Parathyroid adenoma (tissue), 2 donors: Measurements from ENCODE around the gene SCAMP3.

ENCODE experiments used
- H2AFZ ChIP-seq: fragments of 300-600 bp; sonication (generic); one replicate; pipeline ENCODE4 v1.7.0; 2017; ENCODE audit warnings: antibody characterized with exemption, mild to moderate bottlenecking
- H3K27ac ChIP-seq: fragments of 300-600 bp; sonication (generic); one replicate; pipeline ENCODE4 v1.7.0; 2017
- H3K27me3 ChIP-seq: fragments of 300-600 bp; sonication (generic); one replicate; pipeline ENCODE4 v1.7.0; 2017; ENCODE audit warnings: low read length; ENCODE audit not compliant: control insufficient read depth, insufficient read depth
- H3K36me3 ChIP-seq: fragments of 300-600 bp; sonication (generic); one replicate; pipeline ENCODE4 v1.7.0; 2017; ENCODE audit warnings: low read length; ENCODE audit not compliant: control insufficient read depth, insufficient read depth
- H3K4me1 ChIP-seq: fragments of 300-600 bp; sonication (generic); one replicate; pipeline ENCODE4 v1.7.0; 2017; ENCODE audit warnings: control low read depth
- H3K4me2 ChIP-seq: fragments of 300-600 bp; sonication (generic); one replicate; pipeline ENCODE4 v1.7.0; 2017; ENCODE audit warnings: low read length
- H3K4me3 ChIP-seq: fragments of 300-600 bp; sonication (generic); one replicate; pipeline ENCODE4 v1.7.0; 2017; ENCODE audit warnings: low read depth, low read length
- H3K79me2 ChIP-seq: fragments of 300-600 bp; sonication (generic); one replicate; pipeline ENCODE4 v1.7.0; 2017; ENCODE audit warnings: control low read depth
- H3K9ac ChIP-seq: fragments of 300-600 bp; sonication (generic); one replicate; pipeline ENCODE4 v1.7.0; 2017; ENCODE audit warnings: mild to moderate bottlenecking
- H3K9me3 ChIP-seq: fragments of 300-600 bp; sonication (generic); one replicate; pipeline ENCODE4 v1.7.0; 2017; ENCODE audit warnings: low read length; ENCODE audit not compliant: control insufficient read depth
- CTCF ChIP-seq: fragments of 300-600 bp; sonication (generic); IDR thresholded peaks from one replicate; pipeline ENCODE4 v1.7.0; 2017; ENCODE audit warnings: antibody characterized with exemption, mild to moderate bottlenecking
- donor health status: primary hyperparathyroidism.

SCAMP3 gene

DNA sequence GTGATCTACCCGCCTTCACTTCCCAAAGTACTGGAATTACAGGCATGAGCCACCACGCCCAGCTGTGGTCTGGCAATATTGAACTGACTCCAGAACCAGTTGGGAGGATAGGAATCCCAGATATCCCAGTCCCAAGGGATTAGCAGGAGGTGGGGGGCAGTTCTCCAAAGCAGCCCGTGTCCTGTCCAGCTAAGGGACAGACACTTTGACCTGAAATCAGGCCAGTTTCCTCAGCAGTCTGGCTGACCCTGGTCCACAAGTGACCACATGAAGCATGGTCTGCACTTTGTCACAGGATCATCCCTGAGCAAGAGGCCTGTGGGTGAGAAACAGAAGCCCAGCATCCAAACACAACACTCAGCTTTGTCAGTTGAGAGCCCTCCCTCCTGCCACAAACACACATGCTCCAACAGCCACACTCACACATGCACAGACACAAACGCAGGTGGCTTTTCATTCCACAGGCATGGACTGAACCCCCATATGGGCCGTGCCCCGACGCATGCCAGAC, 43.8 kb upstream of the SCAMP3 start:
- Histone ChIP-seq H3K4me1 (peaks cover 4% of the 10 kb centered on the region), H3K9me3 (no peaks in the 10 kb centered on the region), H2AFZ (no peak overlapping the region), H3K79me2 (peaks cover 3% of the 10 kb centered on the region), H3K27ac (no peak overlapping the region), H3K9ac (no peak overlapping the region), H3K4me3 (no peak overlapping the region), H3K36me3 (no peaks in the 10 kb centered on the region), H3K4me2 (no peak overlapping the region), H3K27me3 (no peaks in the 10 kb centered on the region)
- no peak for TF ChIP-seq CTCF

DNA sequence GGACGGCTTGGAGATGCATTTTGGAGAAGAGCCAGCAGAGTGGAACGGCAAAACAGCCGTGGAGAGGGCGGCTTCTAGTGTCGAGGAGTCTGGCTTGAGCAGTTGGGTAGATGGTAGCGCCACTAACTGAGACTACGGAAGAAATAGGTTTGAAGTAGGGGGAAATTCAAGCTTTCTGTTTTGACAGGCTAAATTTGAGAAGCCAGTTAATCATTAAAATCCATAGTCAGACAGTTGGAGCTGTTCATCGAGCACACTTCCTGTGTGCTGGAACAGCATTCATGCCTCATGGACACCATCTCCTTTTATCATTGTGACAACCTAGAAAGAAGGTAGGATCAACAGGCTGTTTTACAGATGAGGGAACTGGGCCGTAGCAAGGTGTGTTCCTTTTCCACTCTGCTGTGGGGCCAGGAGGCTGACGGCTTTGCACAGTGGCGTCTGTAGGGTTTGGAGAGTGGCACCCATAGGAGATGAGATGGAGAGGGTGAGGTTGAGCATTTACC, 42.5 kb upstream of the SCAMP3 start:
- Histone ChIP-seq H3K79me2 (peaks cover under 1% of the 10 kb centered on the region), H3K9me3 (no peaks in the 10 kb centered on the region), H3K4me3 (no peak overlapping the region), H3K36me3 (no peaks in the 10 kb centered on the region), H3K9ac (no peak overlapping the region), H2AFZ (no peak overlapping the region), H3K27me3 (no peaks in the 10 kb centered on the region), H3K27ac (no peak overlapping the region), H3K4me2 (no peak overlapping the region), H3K4me1 (peaks cover 3% of the 10 kb centered on the region)
- TF ChIP-seq CTCF: no peak

DNA sequence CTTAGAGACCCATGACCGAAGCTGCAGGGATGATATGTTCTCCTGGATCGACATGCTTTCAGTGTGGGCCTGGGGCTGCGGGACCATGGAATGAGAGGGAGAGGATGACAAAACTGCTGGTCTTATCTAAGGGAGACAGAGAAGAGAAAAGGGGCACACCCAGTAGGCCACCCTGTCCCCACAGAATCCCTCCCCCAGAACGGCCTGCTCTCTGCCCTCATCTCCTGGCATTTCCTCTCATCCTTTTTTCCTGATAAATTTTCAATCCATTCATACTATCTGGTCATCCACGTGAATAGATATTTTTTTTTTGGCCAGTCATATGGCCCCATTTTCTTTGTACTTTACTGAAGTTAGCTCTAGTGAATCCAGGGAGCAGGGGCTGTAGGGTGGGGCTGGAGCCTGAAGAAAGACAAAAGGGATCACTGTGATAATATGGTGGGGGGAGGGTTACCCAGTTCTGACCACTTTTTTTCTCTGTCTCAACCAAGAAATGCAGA, 39.2 kb upstream of the SCAMP3 start, which contains the start of gene PKLR:
PKLR (minus strand) TSS at position 97 of the 500 bp plus-strand sequence; CDS start at position 54, 43 bp downstream.
- no peaks in the 10 kb centered on the region for H3K9me3 ChIP-seq
- no peak for TF ChIP-seq CTCF
- H3K9ac ChIP-seq: no peak within 1 kb of the TSS

DNA sequence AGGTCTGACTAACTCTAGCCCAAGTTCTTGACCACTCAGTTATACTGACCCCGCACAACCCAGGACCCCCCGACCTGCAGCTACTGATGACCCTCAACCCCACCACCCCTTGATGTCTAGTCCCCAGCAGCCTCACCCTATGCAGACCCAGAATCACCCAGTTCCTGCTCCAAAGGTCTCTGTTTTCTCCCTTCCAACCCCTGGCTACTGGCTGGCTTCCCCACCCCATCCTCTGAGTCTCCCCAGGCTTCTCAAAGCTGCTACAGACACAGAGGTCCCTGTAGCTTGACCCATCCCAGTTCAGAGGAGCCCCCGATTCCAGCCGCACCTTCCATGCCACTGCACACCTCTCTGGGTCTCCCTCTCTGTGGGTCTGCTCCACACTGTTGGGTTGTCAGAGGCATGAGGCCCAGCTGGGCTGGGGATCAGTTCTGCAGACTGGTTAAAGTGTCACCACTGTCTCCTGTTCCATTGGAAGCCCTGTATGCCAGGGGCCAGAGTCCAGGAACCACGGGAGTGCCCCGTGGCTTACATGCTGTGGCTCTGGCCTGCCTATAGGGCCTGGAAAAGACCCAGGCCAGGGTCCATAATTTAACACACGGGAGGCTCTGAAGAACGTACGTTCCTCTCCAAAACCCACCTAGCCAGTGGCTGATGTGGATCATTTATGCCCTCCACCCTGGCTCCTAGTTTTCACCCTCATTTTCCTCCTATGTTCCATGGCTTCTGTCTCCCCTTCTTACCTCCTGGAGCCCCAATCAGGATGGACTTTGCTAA, 38.6 kb upstream of the SCAMP3 start:
- no peaks in the 10 kb centered on the region for H3K9me3 ChIP-seq
- no peaks in the 10 kb centered on the region for H3K36me3 ChIP-seq
- TF ChIP-seq CTCF: no peak
- H2AFZ ChIP-seq: no peak overlapping the region
- no peaks in the 10 kb centered on the region for H3K4me1 ChIP-seq
- H3K9ac ChIP-seq: no peak overlapping the region
- no peak overlapping the region for H3K4me2 ChIP-seq
- H3K4me3 ChIP-seq: no peak overlapping the region
- H3K79me2 ChIP-seq: no peaks in the 10 kb centered on the region
- no peaks in the 10 kb centered on the region for H3K27me3 ChIP-seq
- H3K27ac ChIP-seq: no peak overlapping the region

More for the DNA sequence above, 39.2 kb upstream of the SCAMP3 start, which contains the start of gene PKLR:
- no peaks in the 10 kb centered on the region for H3K4me1 ChIP-seq
- H3K4me2 ChIP-seq: no peak within 1 kb of the TSS
- no peaks in the 10 kb centered on the region for H3K27me3 ChIP-seq
- no peaks in the 10 kb centered on the region for H3K36me3 ChIP-seq
- H3K4me3 ChIP-seq: no peak within 1 kb of the TSS
- H3K79me2 ChIP-seq: no peaks in the 10 kb centered on the region
- no peak within 1 kb of the TSS for H3K27ac ChIP-seq
- H2AFZ ChIP-seq: no peak within 1 kb of the TSS
